GM21723 (cell line): Measurements from ENCODE around the gene PES1.
"Not testable (repeated sequence)": the region's sequence is repeated elsewhere in the genome, so short reads cannot be mapped to it uniquely, and the experiment has no call there.

Experiments used
- ATAC-seq: cut with Tn5 transposase; IDR thresholded peaks from one replicate; pipeline ENCODE4 v1.9.1; 2021; ENCODE audit warnings: mild to moderate bottlenecking, moderate library complexity; ENCODE audit not compliant: unreplicated experiment

The PES1 gene

DNA sequence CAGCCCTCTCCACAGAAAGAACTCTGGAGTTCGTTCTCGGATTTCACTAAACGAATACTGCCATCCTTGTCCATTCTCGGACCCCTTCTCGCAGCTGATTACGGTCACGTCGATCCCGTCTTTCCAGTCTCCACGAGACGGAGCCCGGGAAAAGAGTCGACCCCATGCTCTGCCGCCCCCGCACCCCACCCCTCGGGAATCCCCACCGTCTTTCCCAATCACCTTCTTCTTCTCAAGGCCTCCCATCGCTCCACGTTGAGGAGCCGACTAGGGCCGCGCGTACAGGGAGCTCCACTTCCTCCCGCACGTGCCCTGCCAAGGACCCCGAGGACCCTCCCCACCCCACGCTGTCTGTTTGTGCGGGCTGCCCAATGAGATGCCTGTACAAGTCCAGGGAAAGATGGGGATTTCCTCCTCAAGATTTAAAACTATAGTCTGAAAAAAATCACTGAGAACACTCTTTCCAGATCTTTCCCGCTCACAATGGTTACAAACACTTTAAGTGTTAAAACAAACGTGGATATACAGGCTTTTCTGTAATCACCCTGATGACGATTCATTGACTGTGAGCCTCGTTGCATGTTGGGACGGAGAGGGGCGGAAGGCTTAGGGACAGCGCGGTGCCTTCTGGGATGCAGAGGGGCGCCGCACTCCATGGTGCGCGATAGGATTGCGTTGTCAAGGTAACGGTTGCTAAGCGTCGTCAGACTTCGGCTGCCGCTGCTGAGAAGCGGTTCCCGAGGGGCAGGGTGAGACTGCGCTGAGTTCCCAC, at the start of gene PES1:
Gene PES1, minus strand, starts transcription at position 323 of the 772 bp plus-strand sequence. Its CDS starts 77 bp downstream, at position 246.
- peak; percentile 95 for ATAC-seq

DNA sequence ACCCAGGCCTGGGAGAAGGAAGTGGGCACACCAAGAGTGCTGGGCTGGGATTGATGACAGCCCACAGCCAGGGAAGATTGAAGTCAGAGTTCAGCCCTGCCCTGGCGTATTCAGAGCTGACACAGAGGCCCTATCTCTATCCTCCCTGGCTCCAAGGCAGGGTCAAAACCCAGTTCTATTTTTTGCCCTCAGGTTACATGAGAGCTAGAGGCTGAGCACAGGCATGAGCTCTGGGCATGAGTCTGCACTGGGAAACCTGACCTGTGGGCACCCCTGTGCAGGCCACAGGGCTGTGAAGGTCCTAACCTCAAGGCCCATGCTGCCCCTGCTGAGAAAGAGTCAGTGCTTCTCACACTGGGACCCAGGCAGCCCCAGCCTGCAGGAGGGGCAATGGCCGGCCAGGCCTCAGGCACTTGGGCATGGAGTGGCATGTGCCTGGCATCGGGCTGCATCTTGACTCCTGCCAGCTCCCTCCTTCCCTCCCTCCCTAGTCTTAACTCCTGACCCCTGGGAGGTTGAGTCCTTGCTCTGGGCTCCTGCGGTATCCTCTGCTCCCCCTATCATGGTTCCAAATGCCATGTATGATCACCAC, 49.2 kb upstream of the PES1 start:
- no peak for ATAC-seq

DNA sequence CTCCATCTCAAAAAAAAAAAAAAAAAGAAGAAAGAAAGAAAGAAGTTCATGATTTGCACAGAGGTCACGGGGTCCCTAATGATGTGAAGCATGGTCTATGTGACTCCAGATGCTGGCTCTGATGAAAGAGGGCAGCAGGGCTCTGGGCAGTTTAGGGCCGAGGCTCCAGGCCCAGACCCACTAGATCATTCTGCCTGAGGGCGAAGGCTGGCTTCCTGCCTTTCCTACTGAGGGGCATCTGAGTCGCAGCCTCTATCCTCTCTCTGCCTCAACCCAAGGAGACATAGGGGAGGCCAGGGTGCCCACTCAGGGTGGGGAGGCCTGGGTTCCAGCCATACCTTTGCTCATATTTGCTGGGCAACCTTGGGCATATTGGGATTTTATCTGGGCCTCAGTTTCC, 48.7 kb upstream of the PES1 start:
- no peak for ATAC-seq

DNA sequence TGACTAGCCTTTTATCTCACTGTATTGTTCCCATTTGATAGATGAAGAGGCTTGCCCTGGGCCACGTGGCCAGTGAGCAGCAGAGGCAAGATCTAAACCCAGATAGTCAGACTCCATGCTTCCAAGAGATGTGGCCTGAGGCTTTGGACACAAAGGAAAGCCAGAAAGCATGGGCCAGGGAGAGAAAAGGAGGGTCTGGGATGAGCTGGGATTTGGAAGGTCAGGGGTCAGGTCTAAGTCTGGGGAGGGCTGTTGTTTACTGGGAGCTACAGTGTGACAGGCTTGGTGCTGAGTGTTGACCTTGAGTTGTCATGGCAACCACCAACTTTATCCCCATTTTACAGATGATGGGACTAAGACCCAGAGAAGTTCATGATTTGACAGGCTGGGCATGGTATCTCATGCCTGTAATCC, 46.0 kb upstream of the PES1 start:
- ATAC-seq: no peak

DNA sequence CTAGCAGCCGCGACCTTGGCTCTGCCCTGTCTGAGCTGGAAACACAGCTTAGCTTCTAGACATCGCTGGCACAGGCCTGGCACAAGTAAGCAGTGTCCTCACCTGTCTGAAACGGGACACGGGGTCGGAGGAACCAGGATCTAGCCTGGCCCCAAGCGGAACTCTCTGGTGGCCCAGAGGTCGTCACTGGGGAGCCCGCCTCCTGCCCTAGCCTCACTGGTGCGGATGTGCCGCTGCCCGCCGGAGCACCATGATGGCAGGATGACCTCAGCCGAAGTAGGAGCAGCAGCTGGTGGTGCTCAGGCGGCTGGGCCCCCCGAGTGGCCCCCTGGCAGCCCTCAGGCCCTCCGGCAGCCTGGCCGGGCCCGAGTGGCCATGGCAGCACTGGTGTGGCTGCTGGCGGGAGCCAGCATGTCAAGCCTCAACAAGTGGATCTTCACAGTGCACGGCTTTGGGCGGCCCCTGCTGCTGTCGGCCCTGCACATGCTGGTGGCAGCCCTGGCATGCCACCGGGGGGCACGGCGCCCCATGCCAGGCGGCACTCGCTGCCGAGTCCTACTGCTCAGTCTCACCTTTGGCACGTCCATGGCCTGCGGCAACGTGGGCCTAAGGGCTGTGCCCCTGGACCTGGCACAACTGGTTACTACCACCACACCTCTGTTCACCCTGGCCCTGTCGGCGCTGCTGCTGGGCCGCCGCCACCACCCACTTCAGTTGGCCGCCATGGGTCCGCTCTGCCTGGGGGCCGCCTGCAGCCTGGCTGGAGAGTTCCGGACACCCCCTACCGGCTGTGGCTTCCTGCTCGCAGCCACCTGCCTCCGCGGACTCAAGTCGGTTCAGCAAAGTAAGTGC, 44.7 kb upstream of the PES1 start:
- no peak for ATAC-seq

DNA sequence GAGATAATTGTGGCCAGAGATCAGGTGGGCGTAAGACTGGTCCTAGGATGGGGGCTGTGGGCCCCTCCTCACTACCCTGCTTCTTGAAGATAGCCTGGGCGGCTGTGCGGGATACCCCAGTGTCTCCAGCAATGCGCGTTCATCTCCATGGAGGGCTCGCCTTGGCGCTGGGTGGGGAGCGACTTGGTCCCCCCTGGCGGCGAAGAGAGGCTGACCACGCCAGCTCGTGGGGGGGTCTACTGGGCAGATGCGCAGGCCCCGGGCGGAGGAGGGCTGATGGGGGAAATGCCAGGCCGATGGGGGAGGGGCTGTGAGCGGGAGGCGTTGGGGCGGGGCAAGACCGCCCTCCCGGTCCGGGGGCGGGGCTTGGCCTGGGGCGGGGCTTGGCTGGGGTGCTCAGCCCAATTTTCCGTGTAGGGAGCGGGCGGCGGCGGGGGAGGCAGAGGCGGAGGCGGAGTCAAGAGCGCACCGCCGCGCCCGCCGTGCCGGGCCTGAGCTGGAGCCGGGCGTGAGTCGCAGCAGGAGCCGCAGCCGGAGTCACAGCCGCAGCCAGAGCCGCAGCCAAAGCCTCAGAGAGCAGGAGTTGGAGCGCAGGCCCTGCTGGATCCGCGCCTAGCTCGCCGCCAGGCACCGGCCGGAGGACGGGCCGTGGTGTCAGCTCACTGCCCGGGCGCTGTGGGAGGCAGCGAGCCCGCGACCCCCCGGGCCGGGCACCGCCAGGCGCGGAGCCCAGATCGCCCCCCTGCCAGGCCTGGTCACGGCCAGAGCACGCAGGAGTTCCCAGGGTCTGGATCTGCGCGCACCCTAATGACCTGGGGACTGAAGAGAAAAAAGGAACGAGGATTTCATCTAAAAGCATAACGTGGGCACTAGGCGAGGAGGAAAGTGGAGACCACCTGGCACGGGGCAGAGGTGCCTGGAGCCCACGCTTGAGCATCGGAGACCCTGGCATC, 43.8 kb upstream of the PES1 start, which contains the start of gene SLC35E4:
Gene SLC35E4, plus strand, starts transcription at position 509 of the 953 bp plus-strand sequence. CDS start 670 bp downstream, outside the sequence.
- peak; percentile 69 for ATAC-seq

DNA sequence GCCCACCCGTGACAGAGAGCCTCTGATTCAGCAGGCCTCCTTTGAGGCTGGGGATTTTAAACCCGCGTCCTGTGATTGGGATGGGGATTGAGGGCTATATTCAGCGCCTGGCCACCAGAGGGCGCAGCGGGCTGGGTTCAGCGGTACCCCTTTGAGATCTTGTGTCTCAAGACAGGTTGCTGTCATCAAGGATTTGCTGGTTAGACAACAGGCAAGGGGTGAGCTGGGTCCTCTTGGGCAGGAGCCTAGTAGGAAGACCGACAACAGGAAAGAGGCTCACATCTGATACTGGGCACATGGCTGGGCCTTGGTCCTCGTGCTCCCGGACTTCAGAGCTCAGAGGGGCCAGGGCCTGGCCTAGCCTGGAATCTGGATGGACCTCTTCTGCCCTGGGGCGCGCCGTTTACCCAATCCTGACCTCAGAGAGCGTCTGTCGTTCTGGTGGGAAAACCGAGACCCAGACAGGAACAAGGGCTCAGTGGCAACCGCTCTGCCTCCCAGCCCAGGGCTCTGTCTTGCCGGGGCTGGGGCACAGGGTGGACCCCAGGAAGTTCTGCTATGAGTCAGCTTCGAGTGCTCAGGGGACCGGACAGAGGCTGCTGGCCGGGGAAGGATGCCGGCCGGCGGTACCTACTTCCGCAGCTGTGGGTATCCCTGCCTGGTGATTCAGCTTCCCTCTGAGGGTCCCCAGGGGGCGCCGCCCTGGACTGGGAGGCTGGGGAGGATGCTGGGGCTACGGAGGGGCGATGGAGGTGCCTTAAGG, 42.9 kb upstream of the PES1 start:
- ATAC-seq: peak; percentile 49

DNA sequence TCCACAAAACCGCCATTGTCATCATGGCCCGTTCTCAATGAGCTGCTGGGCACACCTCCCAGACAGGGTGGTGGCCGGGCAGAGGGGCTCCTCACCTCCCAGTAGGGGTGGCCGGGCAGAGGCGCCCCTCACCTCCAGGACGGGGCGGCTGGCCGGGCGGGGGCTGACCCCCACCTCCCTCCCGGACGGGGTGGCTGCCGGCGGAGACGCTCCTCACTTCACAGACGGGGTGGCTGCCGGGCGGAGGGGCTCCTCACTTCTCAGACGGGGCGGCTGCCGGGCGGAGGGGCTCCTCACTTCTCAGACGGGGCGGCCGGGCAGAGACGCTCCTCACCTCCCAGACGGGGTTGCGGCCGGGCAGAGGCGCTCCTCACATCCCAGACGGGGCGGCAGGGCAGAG, 39.8 kb upstream of the PES1 start:
- ATAC-seq: not testable (repeated sequence)

DNA sequence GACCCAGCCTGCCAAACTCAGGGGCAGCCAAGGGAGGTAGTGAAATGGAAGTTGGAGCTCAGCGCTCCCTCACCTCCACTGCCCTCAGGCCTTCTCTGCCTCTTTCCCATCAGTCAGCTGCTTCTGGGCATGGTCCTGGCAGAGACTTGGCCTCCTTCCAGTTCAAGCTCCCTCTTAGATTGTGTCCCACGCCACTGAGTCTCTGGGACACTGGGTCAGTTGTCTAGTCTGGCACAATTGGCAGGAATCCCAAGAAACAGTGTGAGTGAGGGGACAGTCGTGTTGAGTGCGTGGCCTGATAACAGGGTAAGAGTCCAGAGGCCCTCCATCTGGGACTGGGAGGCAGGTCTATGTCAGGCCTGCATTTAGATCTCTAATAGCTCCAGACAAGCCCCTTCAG, 36.8 kb upstream of the PES1 start:
- no peak for ATAC-seq

DNA sequence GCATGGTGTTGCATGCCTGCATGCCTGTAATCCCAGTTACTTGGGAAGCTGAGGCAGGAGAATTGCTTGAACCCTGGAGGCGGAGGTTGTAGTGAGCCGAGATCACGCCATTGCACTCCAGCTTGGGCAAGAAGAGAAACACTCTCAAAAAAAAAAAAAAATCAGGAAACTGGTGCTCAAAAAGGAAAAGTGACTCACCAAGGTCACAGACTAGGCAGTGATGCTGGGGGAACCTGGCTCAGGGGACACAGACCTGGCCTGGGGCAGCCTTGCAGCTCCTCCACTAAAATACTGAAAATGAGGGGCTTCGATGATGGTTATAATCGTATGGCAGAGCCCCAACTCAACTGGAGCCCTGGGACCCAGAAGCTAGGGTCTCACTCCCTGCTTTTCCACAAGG, 35.8 kb upstream of the PES1 start:
- no peak for ATAC-seq

DNA sequence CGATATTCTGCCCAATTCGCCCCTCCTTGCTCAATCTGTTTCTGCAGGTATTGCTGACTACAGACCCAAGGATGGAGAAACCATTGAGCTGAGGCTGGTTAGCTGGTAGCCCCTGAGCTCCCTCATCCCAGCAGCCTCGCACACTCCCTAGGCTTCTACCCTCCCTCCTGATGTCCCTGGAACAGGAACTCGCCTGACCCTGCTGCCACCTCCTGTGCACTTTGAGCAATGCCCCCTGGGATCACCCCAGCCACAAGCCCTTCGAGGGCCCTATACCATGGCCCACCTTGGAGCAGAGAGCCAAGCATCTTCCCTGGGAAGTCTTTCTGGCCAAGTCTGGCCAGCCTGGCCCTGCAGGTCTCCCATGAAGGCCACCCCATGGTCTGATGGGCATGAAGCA, 34.7 kb upstream of the PES1 start:
- no peak for ATAC-seq

DNA sequence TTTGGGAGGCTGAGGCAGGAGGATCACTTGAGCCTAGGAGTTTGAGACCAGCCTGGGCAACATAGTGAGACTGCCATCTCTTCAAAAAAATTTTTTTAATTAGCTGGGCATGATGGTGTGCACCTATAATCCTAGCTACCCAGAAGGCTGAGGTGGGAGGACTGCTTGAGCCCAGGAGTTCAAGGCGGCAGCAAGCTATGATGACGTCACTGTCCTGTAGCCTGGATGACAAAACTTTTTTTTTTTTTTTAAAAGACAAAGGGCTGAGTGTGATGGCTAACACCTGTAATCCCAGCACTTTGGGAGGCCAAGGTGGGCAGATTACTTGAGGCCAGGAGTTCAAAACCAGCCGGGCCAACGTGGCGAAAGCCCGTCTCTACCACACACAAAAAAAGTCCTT, 28.2 kb upstream of the PES1 start:
- ATAC-seq: not testable (repeated sequence)

DNA sequence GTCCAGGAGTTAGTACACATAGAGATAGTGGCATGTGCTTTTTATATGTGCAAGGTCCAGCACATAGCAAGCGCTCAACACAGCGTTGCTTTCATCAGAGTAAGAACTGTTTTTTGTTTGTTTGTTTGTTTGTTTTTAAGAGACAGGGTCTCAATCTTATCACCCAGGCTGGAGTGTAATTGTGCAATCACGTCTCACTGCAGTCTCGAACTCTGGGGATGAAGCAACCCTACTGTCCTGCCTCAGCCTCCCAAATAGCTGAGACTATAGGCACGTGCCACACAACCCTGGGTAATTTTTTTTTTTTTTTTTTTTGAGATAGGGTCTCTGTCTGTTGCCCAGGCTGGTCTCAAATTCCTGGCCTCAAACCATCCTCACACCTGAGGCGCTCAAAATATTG, 26.1 kb upstream of the PES1 start:
- no peak for ATAC-seq

DNA sequence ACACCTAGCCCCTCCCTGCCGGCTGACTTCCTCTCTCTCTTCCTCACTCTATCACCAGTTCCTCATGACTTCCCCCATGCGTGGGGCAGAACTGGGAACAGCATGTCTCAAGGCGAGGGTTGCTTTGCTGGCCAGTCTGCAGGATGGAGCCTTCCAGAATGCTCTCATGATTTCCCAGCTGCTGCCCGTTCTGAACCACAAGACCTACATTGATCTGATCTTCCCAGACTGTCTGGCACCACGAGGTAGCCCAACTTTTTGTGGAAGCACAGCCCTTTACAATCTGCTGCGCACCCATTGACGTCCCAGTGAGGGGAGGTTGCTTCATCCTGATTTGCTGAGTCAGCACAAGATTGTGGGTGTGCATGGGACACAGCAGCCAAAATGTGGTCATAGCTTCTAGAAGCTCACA, 23.8 kb upstream of the PES1 start:
- no peak for ATAC-seq

DNA sequence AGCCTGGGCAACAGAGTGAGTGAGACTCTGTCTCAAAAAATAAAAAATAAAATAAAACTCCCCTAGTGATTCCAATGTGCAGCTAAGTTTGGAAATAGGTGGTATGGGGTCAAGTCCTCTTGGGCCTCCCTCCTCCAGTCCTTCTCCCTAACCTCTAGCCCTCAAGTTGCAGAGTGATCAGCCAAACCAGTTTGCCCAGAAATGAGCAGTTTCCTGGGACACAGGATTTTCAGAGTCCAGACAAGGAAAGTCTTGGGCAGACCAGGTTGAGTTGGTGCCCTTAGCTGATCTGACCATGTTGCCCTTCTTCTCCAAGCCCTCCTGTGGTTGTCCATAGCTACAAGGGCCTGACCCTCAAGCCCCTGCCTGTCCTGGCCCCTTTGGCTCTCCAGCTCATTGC, 23.2 kb upstream of the PES1 start:
- no peak for ATAC-seq

DNA sequence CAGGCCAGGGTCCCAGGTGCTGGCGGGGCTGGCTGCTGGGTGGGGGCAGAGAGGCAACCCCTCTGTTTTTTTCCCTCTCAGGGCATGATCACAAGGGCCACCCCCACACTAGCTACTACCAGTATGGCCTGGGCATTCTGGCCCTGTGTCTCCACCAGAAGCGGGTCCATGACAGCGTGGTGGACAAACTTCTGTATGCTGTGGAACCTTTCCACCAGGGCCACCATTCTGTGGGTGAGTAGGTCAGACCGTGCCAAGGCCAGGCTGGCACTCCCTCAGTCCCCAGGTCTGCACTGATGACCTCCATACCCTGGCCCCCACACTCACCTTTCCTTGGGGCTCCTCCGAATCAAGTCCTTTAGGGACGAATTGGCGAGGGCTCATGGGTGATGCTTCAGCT, 22.6 kb upstream of the PES1 start:
- ATAC-seq: no peak

DNA sequence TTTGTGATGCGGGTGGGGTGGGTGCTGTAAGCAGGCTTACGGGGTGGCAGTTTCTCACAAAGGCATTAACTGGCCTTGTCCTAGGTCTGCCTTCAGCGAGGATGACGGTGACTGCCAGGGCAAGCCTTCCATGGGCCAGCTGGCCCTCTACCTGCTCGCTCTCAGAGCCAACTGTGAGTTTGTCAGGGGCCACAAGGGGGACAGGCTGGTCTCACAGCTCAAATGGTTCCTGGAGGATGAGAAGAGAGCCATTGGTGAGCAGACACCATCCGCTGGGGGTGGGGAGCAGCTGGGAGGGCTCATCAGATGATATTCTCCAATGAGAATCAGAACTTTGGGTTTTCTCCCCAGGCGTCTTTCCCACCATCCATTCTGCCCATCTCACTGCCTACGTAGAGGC, 21.1 kb upstream of the PES1 start:
- ATAC-seq: no peak

DNA sequence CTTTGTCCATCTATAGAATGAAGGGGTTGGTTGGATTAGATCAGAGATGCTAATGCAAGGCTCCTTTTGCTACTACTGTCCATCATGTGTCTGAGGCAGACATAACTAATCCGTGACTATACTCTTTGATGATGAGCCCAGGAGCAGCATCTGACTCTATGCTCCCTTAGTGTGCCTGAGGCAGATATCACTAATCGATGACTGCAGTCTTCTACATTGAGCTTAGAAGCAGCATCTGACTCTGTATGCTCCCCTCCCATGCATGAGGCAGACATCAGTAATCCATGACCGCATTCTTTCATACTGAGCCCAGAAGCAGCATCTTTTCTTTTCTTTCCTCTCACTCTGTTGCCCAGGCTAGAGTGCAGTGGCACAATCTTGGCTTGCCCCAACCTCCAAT, 19.5 kb upstream of the PES1 start:
- ATAC-seq: no peak

DNA sequence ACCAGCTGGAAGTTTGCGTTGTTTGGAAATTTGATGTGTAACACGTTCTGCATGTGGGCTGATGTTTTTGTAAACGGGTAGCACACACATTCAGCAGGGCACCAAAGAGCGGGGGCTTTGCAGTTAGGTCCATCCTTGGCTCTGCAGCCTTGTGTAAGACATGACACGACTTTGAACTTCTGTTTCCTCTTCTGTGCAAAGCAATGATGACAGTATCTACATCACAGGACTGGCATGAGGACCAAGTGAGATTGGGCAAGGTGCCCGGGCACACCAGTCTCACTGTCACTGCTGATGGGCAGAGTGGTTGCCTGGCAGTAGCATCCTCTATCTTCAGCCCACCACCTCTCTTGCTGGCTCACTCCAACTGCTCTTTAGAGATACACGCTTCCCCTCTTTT, 18.6 kb upstream of the PES1 start:
- no peak for ATAC-seq
